PC-3 (cell line): ENCODE results near the gene STPG3. TPM values are rescaled to one million over a fixed set of nuclear protein-coding genes. Genes with fewer than 3 reads are reported as not detected.
A peak's percentile ranks its signal among the peaks of the same experiment; 100 is the strongest.

ENCODE experiments used
- ATAC-seq: fragments of 200-7000 bp; cut with Tn5 transposase; 2 replicates; pipeline ENCODE4 v1.9.1; 2020; ENCODE audit warnings: mild to moderate bottlenecking, moderate library complexity
- BruUV-seq: library from RNA; stranded (reverse); fragments of 400-500 nt; replicated peaks from 2 replicates; lab custom pipeline; 2021; lab: Mats Ljungman, UMichigan
- CTCF ChIA-PET: fragments of 300-600 bp; sonication (Branson Sonifier 250); formaldehyde crosslinking; loops from one replicate; lab custom pipeline; 2022; ENCODE audit warnings: antibody characterized with exemption; lab: Charles Lee
- POLR2A ChIA-PET: fragments of 300-600 bp; sonication (Branson Sonifier 250); formaldehyde crosslinking; loops from one replicate; lab custom pipeline; 2022; ENCODE audit warnings: antibody characterized with exemption; ENCODE audit not compliant: unreplicated experiment; lab: Charles Lee
- DNase-seq: peaks from one replicate; pipeline ENCODE4 v3.0.0-alpha.2; 2015
- H2AFZ ChIP-seq: fragments of 300-600 bp; sonication (generic); 2 replicates; pipeline ENCODE4 v1.6.0; 2016; ENCODE audit warnings: antibody characterized with exemption, low read length
- H3F3A ChIP-seq: fragments of 300-600 bp; sonication (generic); one replicate; pipeline ENCODE4 v1.6.0; 2017; ENCODE audit warnings: antibody characterized with exemption, low read length, control low read depth, mild to moderate bottlenecking; ENCODE audit not compliant: unreplicated experiment
- H3K27ac ChIP-seq: fragments of 300-600 bp; sonication (generic); 2 replicates; pipeline ENCODE4 v1.5.1; 2016; ENCODE audit warnings: mild to moderate bottlenecking, low read length
- H3K27me3 ChIP-seq: fragments of 300-600 bp; sonication (generic); 2 replicates; pipeline ENCODE4 v1.6.1; 2016; ENCODE audit warnings: low read length, mixed read lengths
- H3K36me3 ChIP-seq: fragments of 300-600 bp; sonication (generic); 2 replicates; pipeline ENCODE4 v1.6.1; 2016; ENCODE audit warnings: low read depth, mixed run types, low read length, mixed read lengths
- H3K4me1 ChIP-seq: fragments of 300-600 bp; sonication (generic); 2 replicates; pipeline ENCODE4 v1.5.1; 2016; ENCODE audit warnings: low read length; ENCODE audit not compliant: insufficient read depth
- H3K4me2 ChIP-seq: fragments of 300-600 bp; sonication (generic); 2 replicates; pipeline ENCODE4 v1.6.0; 2016; ENCODE audit warnings: low read length
- H3K4me3 ChIP-seq: fragments of 300-600 bp; sonication (generic); 2 replicates; pipeline ENCODE4 v1.5.1; 2016; ENCODE audit warnings: mild to moderate bottlenecking, low read length, mixed read lengths
- H3K79me2 ChIP-seq: fragments of 300-600 bp; sonication (generic); 2 replicates; pipeline ENCODE4 v1.6.1; 2017; ENCODE audit warnings: low read length, mixed read lengths
- H3K9ac ChIP-seq: fragments of 300-600 bp; sonication (generic); 2 replicates; pipeline ENCODE4 v1.6.0; 2016; ENCODE audit warnings: mild to moderate bottlenecking, low read length
- H3K9me2 ChIP-seq: fragments of 300-600 bp; sonication (generic); replicated peaks from 2 replicates; pipeline ENCODE4 v1.6.1; 2016; ENCODE audit warnings: mixed run types, low read length, mixed read lengths
- H3K9me3 ChIP-seq: fragments of 300-600 bp; sonication (generic); 2 replicates; pipeline ENCODE4 v1.6.1; 2016; ENCODE audit warnings: low read length, mixed read lengths
- H4K20me1 ChIP-seq: fragments of 300-600 bp; sonication (generic); 2 replicates; pipeline ENCODE4 v1.6.1; 2016; ENCODE audit warnings: low read length, mixed read lengths
- CTCF ChIP-seq: fragments of 300-600 bp; sonication (generic); conservative IDR thresholded peaks from 2 replicates; pipeline ENCODE4 v1.5.1; 2017; ENCODE audit warnings: antibody characterized with exemption, low read depth, mild to moderate bottlenecking, low read length
- EZH2 ChIP-seq: fragments of 300-600 bp; sonication (generic); IDR thresholded peaks from one replicate; pipeline ENCODE4 v1.6.1; 2017; ENCODE audit warnings: antibody characterized with exemption, mild to moderate bottlenecking, low read length; ENCODE audit not compliant: unreplicated experiment
- EZH2phosphoT487 ChIP-seq: fragments of 300-600 bp; sonication (generic); IDR thresholded peaks from 2 replicates; pipeline ENCODE4 v1.6.1; 2018; ENCODE audit warnings: mild to moderate bottlenecking, antibody characterized with exemption, low read length, borderline replicate concordance
- intact Hi-C: fragments of 100-400 bp; cut with micrococcal nuclease; formaldehyde crosslinking; loops from 2 replicates; pipeline ENCODE4 v1.9.0; 2023
- total RNA-seq: library from RNA; depleted of rRNA; stranded (reverse); fragments of >200 nt; gene quantifications from 2 replicates; pipeline ENCODE4 v1.2.3, GENCODE V29; 2014

STPG3 gene
- total RNA-seq, 1 experiment from 2014 or later: not detected

GRCh38 chr9:137226338-137227053 is 24.6 kb upstream of the STPG3 start:
- ATAC-seq (peak; percentile 61), DNase-seq (peak; percentile 93)
- BruUV-seq: TSS peak; percentile 36
- Histone ChIP-seq H3K36me3 (no peaks in the 10 kb centered on the region), H3K79me2 (peaks cover 19% of the 10 kb centered on the region), H3K4me2 (peak overlapping the region; percentile 88), H3K9ac (peak overlapping the region; percentile 83), H3K4me3 (peak overlapping the region; percentile 59), H3K27me3 (no peaks in the 10 kb centered on the region), H3F3A (peaks cover 2% of the 10 kb centered on the region), H3K4me1 (peaks cover 40% of the 10 kb centered on the region), H3K9me3 (no peaks in the 10 kb centered on the region), H2AFZ (no peak overlapping the region), H3K9me2 (no peaks in the 10 kb centered on the region), H4K20me1 (no peaks in the 10 kb centered on the region), H3K27ac (peak overlapping the region; percentile 99)
- ChIA-PET CTCF (interaction anchor here (0.6 to 1.1 kb wide), 3 partner anchors 36 to 639 kb away, joined by 3 to 5 read pairs (median 4); partner anchors contain the start of genes ANAPC2 and SSNA1), POLR2A (interaction anchor here (1.2 kb wide), 1 partner anchor 14 kb away, joined by 4 read pairs; no protein-coding TSS in a partner anchor)
- TF ChIP-seq CTCF (no peak), EZH2phosphoT487 (no peak), EZH2 (no peak)
- intact Hi-C loops: loop anchor here (5.0 kb wide), 2 partner anchors 39 to 109 kb away; partner anchors contain the start of genes ANAPC2 and SSNA1

- Histone ChIP-seq H3K9me3 (no peaks in the 10 kb centered on the region), H3K79me2 (peaks cover 19% of the 10 kb centered on the region), H3K9ac (peak within 1 kb of the TSS; percentile 83), H3K4me3 (peak within 1 kb of the TSS; percentile 59), H3K4me2 (peak within 1 kb of the TSS; percentile 88), H3K27me3 (no peaks in the 10 kb centered on the region), H3K27ac (peak within 1 kb of the TSS; percentile 99), H3K9me2 (no peaks in the 10 kb centered on the region), H3K4me1 (peaks cover 40% of the 10 kb centered on the region), H2AFZ (0 out of 2 replicates have a peak within 1 kb of the TSS, but pooled peaks have one; percentile 42), H4K20me1 (no peaks in the 10 kb centered on the region), H3F3A (peaks cover 2% of the 10 kb centered on the region), H3K36me3 (no peaks in the 10 kb centered on the region)
- TF ChIP-seq EZH2phosphoT487 (peak; percentile 93), EZH2 (no peak), CTCF (peak; percentile 84)
- DNase-seq (peak; percentile 87), ATAC-seq (peak; percentile 50)
- ChIA-PET CTCF (interaction anchor here (0.6 to 1.1 kb wide), 5 partner anchors 9 to 638 kb away, joined by 3 to 5 read pairs (median 3); partner anchors contain the start of genes ANAPC2 and SSNA1), POLR2A (interaction anchor here (0.6 to 1.2 kb wide), 3 partner anchors 10 to 14 kb away, joined by 3 to 4 read pairs (median 4); partner anchors contain the start of gene TUBB4B)
- intact Hi-C loops: loop anchor here (5.0 kb wide), 2 partner anchors 40 to 110 kb away; partner anchors contain the start of genes ANAPC2 and SSNA1
- no TSS peak for BruUV-seq
Measured at GRCh38 chr9:137227054-137227852, 23.8 kb upstream of the STPG3 start, which contains the start of gene RNF224. TSS of gene RNF224 (plus strand) at chr9:137227502. CDS start at chr9:137228336, 834 bp downstream.
